Endothelial cell of umbilical vein (primary cell): ENCODE measurements around the gene PRSS33.

Source experiments
- POLR2A ChIP-seq: IDR thresholded peaks from 2 replicates; pipeline ENCODE4 v1.6.1; 2012; ENCODE audit warnings: low read depth, mild to moderate bottlenecking, control low read depth, low read length
- TF ChIP-seq, protein P1 (sequence below), 2 donors: IDR thresholded peaks; 1 replicate in 1 of 2; 2 replicates in 1 of 2; pipeline ENCODE4 v1.5.1; 2011; ENCODE audit warnings: low read length in 2 of 2, mild to moderate bottlenecking in 2 of 2, moderate library complexity in 2 of 2, control low read depth in 1 of 2, inconsistent platforms in 1 of 2, low read depth in 1 of 2; ENCODE audit not compliant: insufficient read depth in 1 of 2; ENCODE audit errors: extremely low read depth in 1 of 2
- TF ChIP-seq, protein P2 (sequence below): IDR thresholded peaks from 2 replicates; pipeline ENCODE4 v1.6.1; 2011; ENCODE audit not compliant: insufficient read depth, insufficient read length

DNA sequence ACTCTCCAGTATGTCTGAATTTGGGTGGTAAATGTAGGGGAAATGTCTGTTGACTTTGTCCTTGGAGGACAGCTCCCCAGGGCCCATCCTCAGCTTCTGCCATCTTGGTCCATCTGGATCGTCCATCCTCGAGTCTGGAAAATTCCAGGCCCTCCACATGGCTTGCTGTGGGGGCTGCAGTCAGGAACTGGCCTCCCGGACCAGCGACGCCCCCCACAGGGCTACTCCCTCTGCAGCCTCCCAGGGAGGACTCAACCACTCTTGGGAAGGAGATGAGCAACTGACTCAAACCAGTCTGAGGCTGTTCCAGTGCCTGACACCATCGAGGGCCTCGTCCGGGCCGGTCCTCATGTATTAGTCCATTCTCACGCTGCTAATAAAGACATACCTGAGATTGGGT, 37.3 kb upstream of the PRSS33 start:
- TF ChIP-seq, protein P1, sequence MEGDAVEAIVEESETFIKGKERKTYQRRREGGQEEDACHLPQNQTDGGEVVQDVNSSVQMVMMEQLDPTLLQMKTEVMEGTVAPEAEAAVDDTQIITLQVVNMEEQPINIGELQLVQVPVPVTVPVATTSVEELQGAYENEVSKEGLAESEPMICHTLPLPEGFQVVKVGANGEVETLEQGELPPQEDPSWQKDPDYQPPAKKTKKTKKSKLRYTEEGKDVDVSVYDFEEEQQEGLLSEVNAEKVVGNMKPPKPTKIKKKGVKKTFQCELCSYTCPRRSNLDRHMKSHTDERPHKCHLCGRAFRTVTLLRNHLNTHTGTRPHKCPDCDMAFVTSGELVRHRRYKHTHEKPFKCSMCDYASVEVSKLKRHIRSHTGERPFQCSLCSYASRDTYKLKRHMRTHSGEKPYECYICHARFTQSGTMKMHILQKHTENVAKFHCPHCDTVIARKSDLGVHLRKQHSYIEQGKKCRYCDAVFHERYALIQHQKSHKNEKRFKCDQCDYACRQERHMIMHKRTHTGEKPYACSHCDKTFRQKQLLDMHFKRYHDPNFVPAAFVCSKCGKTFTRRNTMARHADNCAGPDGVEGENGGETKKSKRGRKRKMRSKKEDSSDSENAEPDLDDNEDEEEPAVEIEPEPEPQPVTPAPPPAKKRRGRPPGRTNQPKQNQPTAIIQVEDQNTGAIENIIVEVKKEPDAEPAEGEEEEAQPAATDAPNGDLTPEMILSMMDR (IDR thresholded peaks at IDR 0.05; ENCODE audit: extremely low read depth in 1 of 2, insufficient read depth in 1 of 2, low read depth in 1 of 2, low read length in 2 of 2): no peak
- TF ChIP-seq, protein P2, sequence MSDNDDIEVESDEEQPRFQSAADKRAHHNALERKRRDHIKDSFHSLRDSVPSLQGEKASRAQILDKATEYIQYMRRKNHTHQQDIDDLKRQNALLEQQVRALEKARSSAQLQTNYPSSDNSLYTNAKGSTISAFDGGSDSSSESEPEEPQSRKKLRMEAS: no peak
- TF ChIP-seq POLR2A: no peak
